GM18873 (cell line): ENCODE results near the gene PDCD4.
"Not testable (repeated sequence)": the region's sequence is repeated elsewhere in the genome, so short reads cannot be mapped to it uniquely, and the experiment has no call there.

Experiments
- ATAC-seq: cut with Tn5 transposase; IDR thresholded peaks from one replicate; pipeline ENCODE4 v1.9.1; 2021; ENCODE audit warnings: mild to moderate bottlenecking, moderate library complexity, moderate number of reproducible peaks; ENCODE audit not compliant: unreplicated experiment, low FRiP score

Gene PDCD4

GRCh38 chr10:110876788-110877187 is 5.1 kb downstream of the PDCD4 start:
- no peak for ATAC-seq

GRCh38 chr10:110880012-110880411 is 8.3 kb downstream of the PDCD4 start:
- ATAC-seq, result no peak

GRCh38 chr10:110881247-110881646 is 9.5 kb downstream of the PDCD4 start:
- ATAC-seq, result no peak

- ATAC-seq, result no peak
These were observed 10.2 kb downstream of the PDCD4 start for GRCh38 chr10:110881905-110882304.

GRCh38 chr10:110883924-110884323 is 12.2 kb downstream of the PDCD4 start:
- no peak for ATAC-seq

GRCh38 chr10:110885932-110886674 is 14.4 kb downstream of the PDCD4 start:
- no peak for ATAC-seq

- no peak for ATAC-seq
These were observed 15.8 kb downstream of the PDCD4 start for GRCh38 chr10:110887560-110887959.

GRCh38 chr10:110892602-110893288 is 21.0 kb downstream of the PDCD4 start:
- no peak for ATAC-seq

GRCh38 chr10:110893559-110894179 is 21.9 kb downstream of the PDCD4 start:
- ATAC-seq, result peak; percentile 55

- no peak for ATAC-seq
These were observed 25.5 kb downstream of the PDCD4 start for GRCh38 chr10:110897184-110897583.

- no peak for ATAC-seq
These were observed 26.7 kb downstream of the PDCD4 start for GRCh38 chr10:110898391-110898790.

GRCh38 chr10:110900983-110901382 is 29.3 kb downstream of the PDCD4 start:
- no peak for ATAC-seq

GRCh38 chr10:110901954-110902819 is 30.5 kb downstream of the PDCD4 start:
- no peak for ATAC-seq

- no peak for ATAC-seq
These were observed 31.9 kb downstream of the PDCD4 start for GRCh38 chr10:110903280-110904278.

GRCh38 chr10:110910138-110910537 is 38.4 kb downstream of the PDCD4 start:
- ATAC-seq, result no peak

GRCh38 chr10:110912374-110912773 is 40.6 kb downstream of the PDCD4 start:
- no peak for ATAC-seq

GRCh38 chr10:110914431-110914830 is 42.7 kb downstream of the PDCD4 start:
- ATAC-seq, result no peak

- no peak for ATAC-seq
These were observed 43.3 kb downstream of the PDCD4 start for GRCh38 chr10:110915035-110915434.

GRCh38 chr10:110915600-110915999 is 43.9 kb downstream of the PDCD4 start:
- ATAC-seq, result not testable (repeated sequence)
